Suprapubic skin (tissue), 3 donors: ENCODE results near the gene ARHGAP10.

Source experiments
- POLR2AphosphoS5 ChIP-seq, 3 donors: sonication (generic); formaldehyde crosslinking; IDR thresholded peaks; one replicate each; pipeline ENCODE4 v1.6.1; 2017; ENCODE audit warnings: antibody characterized with exemption in 3 of 3
- TF ChIP-seq, protein P1 (sequence below), 2 donors: fragments of 200-600 bp in 1 of 2; fragments of 450-650 bp in 1 of 2; sonication (generic) in 1 of 2; IDR thresholded peaks; one replicate each; pipeline ENCODE4 v1.5.1; 2016 to 2019; ENCODE audit warnings: antibody characterized with exemption in 2 of 2, mild to moderate bottlenecking in 1 of 2, moderate library complexity in 1 of 2

- TF ChIP-seq, protein P1, sequence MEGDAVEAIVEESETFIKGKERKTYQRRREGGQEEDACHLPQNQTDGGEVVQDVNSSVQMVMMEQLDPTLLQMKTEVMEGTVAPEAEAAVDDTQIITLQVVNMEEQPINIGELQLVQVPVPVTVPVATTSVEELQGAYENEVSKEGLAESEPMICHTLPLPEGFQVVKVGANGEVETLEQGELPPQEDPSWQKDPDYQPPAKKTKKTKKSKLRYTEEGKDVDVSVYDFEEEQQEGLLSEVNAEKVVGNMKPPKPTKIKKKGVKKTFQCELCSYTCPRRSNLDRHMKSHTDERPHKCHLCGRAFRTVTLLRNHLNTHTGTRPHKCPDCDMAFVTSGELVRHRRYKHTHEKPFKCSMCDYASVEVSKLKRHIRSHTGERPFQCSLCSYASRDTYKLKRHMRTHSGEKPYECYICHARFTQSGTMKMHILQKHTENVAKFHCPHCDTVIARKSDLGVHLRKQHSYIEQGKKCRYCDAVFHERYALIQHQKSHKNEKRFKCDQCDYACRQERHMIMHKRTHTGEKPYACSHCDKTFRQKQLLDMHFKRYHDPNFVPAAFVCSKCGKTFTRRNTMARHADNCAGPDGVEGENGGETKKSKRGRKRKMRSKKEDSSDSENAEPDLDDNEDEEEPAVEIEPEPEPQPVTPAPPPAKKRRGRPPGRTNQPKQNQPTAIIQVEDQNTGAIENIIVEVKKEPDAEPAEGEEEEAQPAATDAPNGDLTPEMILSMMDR (IDR thresholded peaks at IDR 0.05), result no peak
- TF ChIP-seq POLR2AphosphoS5 (IDR thresholded peaks at IDR 0.05), result no peak
Observed at GRCh38 chr4:148022975-148023374, 291.1 kb downstream of the ARHGAP10 start.
